ENCODE measurements around the gene TXNL4A.

TXNL4A gene

DNA sequence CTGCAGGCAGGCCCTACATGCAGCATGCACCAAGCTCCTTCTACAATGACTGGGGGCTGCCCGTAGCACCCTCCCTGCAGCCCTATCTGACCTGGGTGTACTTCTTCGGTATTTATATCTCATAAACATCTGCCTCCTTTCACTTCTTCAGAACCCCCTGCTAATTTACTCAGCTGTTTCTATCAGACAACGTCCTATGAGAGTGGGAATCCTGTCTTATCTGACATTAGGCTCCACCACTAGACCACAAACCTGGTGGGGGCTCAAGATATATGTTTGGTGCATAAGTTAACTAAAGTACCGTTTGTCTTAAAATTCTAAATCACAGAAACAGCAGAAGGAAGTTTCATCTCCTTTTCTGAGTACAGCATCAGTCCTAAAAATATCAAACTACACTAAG, 13.3 kb downstream of the TXNL4A start:
- over 99% methylated on average over 4 of the region's 4 CpGs for WGBS
- Histone ChIP-seq H3K9me3 (ENCODE audit: insufficient read depth, low read depth, low read length) (no peaks in the 10 kb centered on the region), H3K36me3 (ENCODE audit: insufficient read depth, low read length) (peaks cover 79% of the 10 kb centered on the region)

DNA sequence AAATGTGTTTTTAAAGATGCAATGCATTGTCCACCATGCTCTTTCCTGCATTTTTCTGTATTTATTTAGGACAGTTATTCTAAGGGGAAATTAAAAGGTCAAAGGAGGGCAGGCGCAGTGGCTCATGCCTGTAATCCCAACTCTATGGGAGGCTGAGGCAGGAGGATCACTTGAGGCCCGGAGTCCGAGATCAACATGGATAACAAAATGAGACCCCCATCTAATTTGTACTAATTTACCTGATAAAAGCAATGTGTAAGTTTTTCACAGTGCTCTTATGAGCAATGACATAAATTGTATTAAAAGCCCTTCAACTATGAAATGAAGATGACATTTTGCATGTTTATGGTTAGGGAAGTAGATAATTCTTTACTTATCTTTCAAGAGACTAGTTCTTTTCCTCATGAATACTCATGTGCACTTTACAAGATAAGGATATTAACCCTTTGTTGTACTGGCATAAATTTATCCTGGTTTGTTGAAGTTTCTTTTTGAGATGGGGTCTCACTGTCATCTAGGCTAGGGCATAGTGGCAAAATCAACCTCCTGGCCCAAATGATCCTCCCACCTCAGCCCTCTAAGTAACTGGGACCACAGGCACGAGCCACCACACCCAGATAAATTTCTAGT, 14.2 kb downstream of the TXNL4A start:
- H3K9me3 ChIP-seq (ENCODE audit: insufficient read depth, low read depth, low read length) = no peaks in the 10 kb centered on the region
- 90% methylated on average over 2 of the region's 4 CpGs for WGBS
- H3K4me1 ChIP-seq (ENCODE audit: insufficient read depth, low read length) = no peaks in the 10 kb centered on the region
- peaks cover 76% of the 10 kb centered on the region for H3K36me3 ChIP-seq (ENCODE audit: insufficient read depth, low read length)
- no peak overlapping the region for H3K27ac ChIP-seq (ENCODE audit: low read depth, low read length)
- no peaks in the 10 kb centered on the region for H3K27me3 ChIP-seq (ENCODE audit: insufficient read depth, low read length)
- no peak overlapping the region for H3K4me3 ChIP-seq (ENCODE audit: low read length)
- H3K9ac ChIP-seq (ENCODE audit: low read depth, low read length) = no peak overlapping the region

More for the DNA sequence above, 13.3 kb downstream of the TXNL4A start:
- H3K9ac ChIP-seq (ENCODE audit: low read depth, low read length) = no peak overlapping the region
- H3K4me1 ChIP-seq (ENCODE audit: insufficient read depth, low read length) = no peaks in the 10 kb centered on the region
- H3K27ac ChIP-seq (ENCODE audit: low read depth, low read length) = no peak overlapping the region
- H3K4me3 ChIP-seq (ENCODE audit: low read length) = no peak overlapping the region
- H3K27me3 ChIP-seq (ENCODE audit: insufficient read depth, low read length) = no peaks in the 10 kb centered on the region

DNA sequence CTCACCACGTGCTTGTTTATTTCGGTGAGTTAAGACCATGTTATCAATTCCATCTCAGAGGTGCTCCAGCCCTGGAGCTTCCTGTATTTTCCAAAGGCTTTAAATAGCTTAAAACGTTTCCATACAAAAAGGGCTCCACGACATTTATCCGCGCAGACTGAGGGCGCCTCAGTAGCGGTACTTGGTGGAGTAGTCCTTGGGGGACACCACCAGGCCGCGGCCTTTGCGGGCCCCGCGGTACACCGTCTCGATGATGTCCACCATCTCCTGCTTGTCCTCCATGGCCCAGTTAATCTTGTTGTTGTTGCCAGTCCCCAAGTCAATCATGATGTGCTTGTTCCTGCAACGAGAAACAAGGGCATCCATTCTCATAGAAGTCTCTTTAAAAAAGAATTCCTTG, 14.8 kb downstream of the TXNL4A start:
- Histone ChIP-seq H3K4me1 (ENCODE audit: insufficient read depth, low read length) (no peaks in the 10 kb centered on the region), H3K27ac (ENCODE audit: low read depth, low read length) (no peak overlapping the region), H3K27me3 (ENCODE audit: insufficient read depth, low read length) (no peaks in the 10 kb centered on the region), H3K9ac (ENCODE audit: low read depth, low read length) (no peak overlapping the region), H3K36me3 (ENCODE audit: insufficient read depth, low read length) (peaks cover 74% of the 10 kb centered on the region), H3K4me3 (ENCODE audit: low read length) (no peak overlapping the region), H3K9me3 (ENCODE audit: insufficient read depth, low read depth, low read length) (no peaks in the 10 kb centered on the region)
- WGBS = 97% methylated on average over 16 of the region's 16 CpGs

DNA sequence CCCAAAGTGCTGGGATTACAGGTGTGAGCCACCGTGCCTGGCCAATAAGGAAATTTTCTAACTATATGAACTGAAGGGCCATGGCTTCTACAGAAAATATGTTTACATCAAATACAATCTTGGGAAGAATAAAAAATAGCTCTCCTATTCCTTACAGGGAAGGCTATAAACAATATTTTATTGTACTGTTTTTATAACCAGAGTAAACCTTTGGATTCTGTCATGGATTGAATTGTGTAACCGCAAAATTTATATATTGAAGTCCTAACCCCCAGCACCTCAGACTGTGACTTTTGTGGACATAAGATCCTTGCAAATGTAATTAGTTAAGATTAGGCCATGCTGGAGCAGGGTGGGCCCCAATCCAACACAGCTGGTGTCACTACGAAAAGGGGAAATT, 15.6 kb downstream of the TXNL4A start:
- Histone ChIP-seq H3K27ac (ENCODE audit: low read depth, low read length) (no peak overlapping the region), H3K36me3 (ENCODE audit: insufficient read depth, low read length) (peaks cover 74% of the 10 kb centered on the region), H3K9ac (ENCODE audit: low read depth, low read length) (no peak overlapping the region), H3K4me1 (ENCODE audit: insufficient read depth, low read length) (no peaks in the 10 kb centered on the region), H3K9me3 (ENCODE audit: insufficient read depth, low read depth, low read length) (no peaks in the 10 kb centered on the region), H3K27me3 (ENCODE audit: insufficient read depth, low read length) (no peaks in the 10 kb centered on the region), H3K4me3 (ENCODE audit: low read length) (no peak overlapping the region)
- 100% methylated on average over 2 of the region's 3 CpGs for WGBS

DNA sequence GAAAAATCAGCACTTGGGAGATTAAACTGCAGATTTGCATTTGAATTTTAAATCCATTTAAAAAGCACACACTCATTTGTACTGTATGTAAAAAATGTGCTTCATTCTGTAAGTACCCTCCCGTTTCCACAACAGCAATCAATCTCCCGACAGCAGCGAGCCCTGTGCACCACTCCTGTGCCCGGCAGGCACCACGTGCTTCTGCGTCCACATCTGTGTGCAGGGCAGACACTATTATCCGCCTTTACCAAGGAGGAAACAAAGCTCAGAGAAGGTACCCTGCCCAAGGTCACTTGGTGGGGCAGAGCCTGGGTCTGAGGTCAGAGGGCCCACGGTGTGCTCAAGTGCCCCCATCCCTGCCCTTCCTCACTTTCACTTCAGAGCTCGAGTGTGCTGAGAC, 16.4 kb downstream of the TXNL4A start:
- Histone ChIP-seq H3K9me3 (ENCODE audit: insufficient read depth, low read depth, low read length) (no peaks in the 10 kb centered on the region), H3K27me3 (ENCODE audit: insufficient read depth, low read length) (no peaks in the 10 kb centered on the region), H3K27ac (ENCODE audit: low read depth, low read length) (no peak overlapping the region), H3K4me1 (ENCODE audit: insufficient read depth, low read length) (no peaks in the 10 kb centered on the region), H3K9ac (ENCODE audit: low read depth, low read length) (no peak overlapping the region), H3K36me3 (ENCODE audit: insufficient read depth, low read length) (peaks cover 69% of the 10 kb centered on the region), H3K4me3 (ENCODE audit: low read length) (no peak overlapping the region)
- WGBS = 98% methylated on average over 9 of the region's 9 CpGs

DNA sequence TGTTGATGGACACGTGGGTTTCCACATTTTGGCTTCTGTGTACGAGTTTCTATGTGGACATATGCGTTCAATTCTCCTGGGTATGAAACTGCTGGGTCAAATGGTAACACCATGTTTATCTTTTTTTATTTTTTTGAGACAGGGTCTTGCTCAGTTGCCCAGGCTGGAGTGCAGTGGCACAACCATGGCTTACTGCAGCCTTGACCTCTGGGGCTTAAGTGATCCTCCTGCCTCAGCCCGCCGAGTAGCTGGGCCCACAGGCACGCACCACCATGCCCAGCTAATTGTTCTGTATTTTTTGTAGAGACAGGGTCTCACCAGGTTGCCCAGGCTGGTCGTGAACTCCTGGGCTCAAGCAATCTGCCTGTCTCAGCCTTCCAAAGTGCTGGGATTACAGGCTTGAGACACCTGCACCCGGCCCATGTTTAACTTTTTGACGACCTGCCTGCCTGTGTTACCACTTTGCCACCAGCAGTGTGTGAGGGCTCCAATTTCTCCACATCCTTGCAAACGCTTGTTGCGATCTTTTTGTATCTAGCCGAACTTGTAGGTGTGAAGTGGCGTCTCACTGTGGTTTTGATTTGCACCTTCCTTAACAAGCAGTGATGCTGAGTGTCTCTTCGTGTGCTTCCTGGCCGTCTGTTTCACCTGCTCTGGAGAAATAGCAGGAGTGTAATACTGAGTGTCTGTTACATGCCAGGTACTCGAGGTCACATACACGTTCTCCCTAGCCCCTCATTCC, 17.0 kb downstream of the TXNL4A start:
- 95% methylated on average over 17 of the region's 17 CpGs for WGBS
- H3K36me3 ChIP-seq (ENCODE audit: insufficient read depth, low read length) = peaks cover 65% of the 10 kb centered on the region
- H3K4me1 ChIP-seq (ENCODE audit: insufficient read depth, low read length) = no peaks in the 10 kb centered on the region
- H3K27ac ChIP-seq (ENCODE audit: low read depth, low read length) = no peak overlapping the region
- H3K9ac ChIP-seq (ENCODE audit: low read depth, low read length) = no peak overlapping the region
- no peak overlapping the region for H3K4me3 ChIP-seq (ENCODE audit: low read length)
- H3K27me3 ChIP-seq (ENCODE audit: insufficient read depth, low read length) = no peaks in the 10 kb centered on the region
- no peaks in the 10 kb centered on the region for H3K9me3 ChIP-seq (ENCODE audit: insufficient read depth, low read depth, low read length)

DNA sequence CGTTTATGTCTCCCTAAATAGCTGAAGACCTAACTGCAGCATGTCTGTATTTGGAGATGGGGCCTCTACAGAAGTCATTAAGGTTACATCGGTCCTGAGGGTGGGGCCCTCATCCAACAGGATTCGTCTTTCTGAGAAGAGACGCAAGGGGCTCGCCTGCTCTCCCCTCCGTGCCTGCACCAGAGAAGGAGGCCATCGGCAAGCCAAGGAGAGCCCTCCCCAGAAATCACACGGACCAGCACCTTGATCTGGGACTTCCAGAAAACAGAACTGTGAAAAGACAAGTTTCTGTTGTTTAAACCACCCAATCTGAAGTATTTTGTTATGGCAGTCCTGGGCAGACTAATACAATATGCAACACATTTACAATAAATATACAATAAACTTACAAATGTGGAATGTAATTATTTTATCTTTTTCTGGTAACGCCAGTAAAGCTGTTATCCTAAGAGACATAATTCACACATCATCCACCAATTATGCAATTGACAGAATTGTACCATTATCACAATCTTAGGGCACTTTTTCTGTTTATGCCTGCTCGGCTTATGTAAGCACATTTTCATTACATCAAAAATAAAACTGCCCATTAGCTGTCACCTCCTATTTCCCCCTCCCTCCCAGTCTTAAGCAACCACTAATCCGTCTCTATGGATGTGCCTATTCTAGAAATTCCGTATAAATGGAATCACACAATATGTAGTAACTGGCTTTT, 17.8 kb downstream of the TXNL4A start:
- peaks cover under 1% of the 10 kb centered on the region for H3K27me3 ChIP-seq (ENCODE audit: insufficient read depth, low read length)
- 95% methylated on average over 12 of the region's 12 CpGs for WGBS

DNA sequence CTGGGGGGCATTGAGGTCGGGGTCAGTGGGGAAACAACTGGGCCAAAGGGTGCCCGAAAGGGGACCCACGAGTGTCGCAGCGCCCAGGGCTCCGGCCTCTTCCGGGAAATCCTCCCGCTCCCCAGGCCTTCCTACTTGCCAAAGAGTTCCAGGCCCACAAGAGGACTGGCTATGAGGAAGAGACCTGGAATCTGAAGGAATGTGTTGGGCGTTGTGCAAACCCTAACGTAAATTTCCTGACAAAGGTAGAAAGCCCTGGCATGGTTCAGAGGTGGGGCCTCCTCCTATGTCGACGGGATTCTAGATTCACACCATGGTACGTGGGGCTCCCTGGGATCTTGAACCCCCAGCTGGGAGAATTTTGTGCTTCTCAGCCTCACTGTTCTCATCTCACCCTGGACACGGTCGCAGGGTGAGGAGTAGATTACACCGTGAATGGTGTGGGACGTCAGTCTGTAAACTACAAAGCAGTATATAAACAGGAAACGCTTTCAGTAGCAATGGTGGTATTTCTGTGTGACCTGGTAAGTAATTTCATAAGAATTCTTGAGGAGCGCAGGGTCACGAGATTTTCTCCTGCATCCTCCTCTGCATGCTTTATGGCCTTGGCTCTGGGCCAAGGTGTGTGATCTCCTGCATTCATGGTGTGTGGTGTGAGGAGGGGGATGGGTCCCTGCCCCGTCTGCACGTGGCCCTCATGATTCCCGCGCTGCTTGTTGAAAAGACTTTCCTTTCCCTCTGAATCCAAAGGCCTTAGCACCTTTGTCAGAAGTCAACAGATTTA, 23.1 kb downstream of the TXNL4A start:
- H3K4me1 ChIP-seq (ENCODE audit: insufficient read depth, low read length) = peaks cover 14% of the 10 kb centered on the region
- H3K36me3 ChIP-seq (ENCODE audit: insufficient read depth, low read length) = peaks cover 6% of the 10 kb centered on the region; the same call in 1 of the 2 replicates
- WGBS = 37% methylated on average over 20 of the region's 24 CpGs
- peak overlapping the region; percentile 0; the same call in 1 of the 2 replicates for H3K27ac ChIP-seq (ENCODE audit: low read depth, low read length)
- H3K27me3 ChIP-seq (ENCODE audit: insufficient read depth, low read length) = peaks cover 53% of the 10 kb centered on the region
- H3K9ac ChIP-seq (ENCODE audit: low read depth, low read length) = no peak overlapping the region
- H3K4me3 ChIP-seq (ENCODE audit: low read length) = peak overlapping the region; percentile 48; the same call in 1 of the 2 replicates
- H3K9me3 ChIP-seq (ENCODE audit: insufficient read depth, low read depth, low read length) = no peaks in the 10 kb centered on the region

More for the DNA sequence above, 17.8 kb downstream of the TXNL4A start:
- Histone ChIP-seq H3K27ac (ENCODE audit: low read depth, low read length) (no peak overlapping the region), H3K9ac (ENCODE audit: low read depth, low read length) (no peak overlapping the region), H3K9me3 (ENCODE audit: insufficient read depth, low read depth, low read length) (no peaks in the 10 kb centered on the region), H3K4me3 (ENCODE audit: low read length) (no peak overlapping the region), H3K4me1 (ENCODE audit: insufficient read depth, low read length) (peaks cover 1% of the 10 kb centered on the region), H3K36me3 (ENCODE audit: insufficient read depth, low read length) (peaks cover 56% of the 10 kb centered on the region)

DNA sequence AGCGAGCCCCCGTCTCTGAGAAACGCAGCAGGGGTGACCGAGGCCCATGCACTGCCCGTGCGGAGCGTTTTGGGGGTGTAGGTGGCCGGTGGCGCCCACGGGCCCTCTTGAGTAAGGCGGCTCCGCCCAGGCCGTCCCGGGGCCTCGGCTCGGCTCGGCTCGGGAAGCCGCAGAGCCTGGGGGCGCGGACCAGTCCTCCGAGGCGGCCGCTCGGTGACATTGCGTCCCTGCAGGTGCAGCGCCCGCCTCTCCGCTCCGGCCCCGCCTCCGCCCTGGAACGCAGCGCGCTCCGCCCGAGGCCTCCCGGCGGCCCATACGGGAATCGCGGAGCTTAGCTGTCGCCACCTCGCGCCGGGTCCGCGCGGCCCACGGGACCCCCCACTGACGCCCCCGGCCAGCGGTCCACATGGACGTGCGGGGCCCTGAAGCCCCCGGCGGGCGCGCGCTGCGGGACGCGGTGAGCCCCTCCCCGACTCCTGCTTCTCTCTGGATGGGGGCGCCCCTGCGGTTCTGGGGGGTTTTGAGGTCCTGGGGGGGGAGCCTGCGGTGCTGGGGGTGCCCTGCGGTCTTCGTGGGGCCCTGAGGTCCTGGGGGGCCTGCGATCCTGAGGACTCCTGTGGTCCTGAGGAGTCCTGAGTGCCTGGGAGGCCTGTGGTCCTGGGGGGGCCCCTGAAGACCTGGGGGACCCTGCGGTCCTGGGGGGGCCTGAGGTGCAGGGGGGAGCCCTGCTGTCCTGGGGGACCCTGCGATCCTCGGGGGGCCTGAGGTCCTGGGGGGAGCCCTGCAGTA, 23.8 kb downstream of the TXNL4A start, which contains the start of gene HSBP1L1:
TSS of gene HSBP1L1 (plus strand) at position 314 of the 789 bp plus-strand sequence. CDS start at position 407, 93 bp downstream.
- no peaks in the 10 kb centered on the region for H3K36me3 ChIP-seq (ENCODE audit: insufficient read depth, low read length)
- H3K27ac ChIP-seq (ENCODE audit: low read depth, low read length) = peak within 1 kb of the TSS; percentile 0; the same call in 1 of the 2 replicates
- peaks cover 20% of the 10 kb centered on the region for H3K4me1 ChIP-seq (ENCODE audit: insufficient read depth, low read length)
- 9% methylated on average over 72 of the region's 73 CpGs for WGBS
- peak within 1 kb of the TSS; percentile 24; the same call in 1 of the 2 replicates for H3K9ac ChIP-seq (ENCODE audit: low read depth, low read length)
- H3K9me3 ChIP-seq (ENCODE audit: insufficient read depth, low read depth, low read length) = no peaks in the 10 kb centered on the region
- H3K4me3 ChIP-seq (ENCODE audit: low read length) = peak within 1 kb of the TSS; percentile 48
- H3K27me3 ChIP-seq (ENCODE audit: insufficient read depth, low read length) = peaks cover 59% of the 10 kb centered on the region

DNA sequence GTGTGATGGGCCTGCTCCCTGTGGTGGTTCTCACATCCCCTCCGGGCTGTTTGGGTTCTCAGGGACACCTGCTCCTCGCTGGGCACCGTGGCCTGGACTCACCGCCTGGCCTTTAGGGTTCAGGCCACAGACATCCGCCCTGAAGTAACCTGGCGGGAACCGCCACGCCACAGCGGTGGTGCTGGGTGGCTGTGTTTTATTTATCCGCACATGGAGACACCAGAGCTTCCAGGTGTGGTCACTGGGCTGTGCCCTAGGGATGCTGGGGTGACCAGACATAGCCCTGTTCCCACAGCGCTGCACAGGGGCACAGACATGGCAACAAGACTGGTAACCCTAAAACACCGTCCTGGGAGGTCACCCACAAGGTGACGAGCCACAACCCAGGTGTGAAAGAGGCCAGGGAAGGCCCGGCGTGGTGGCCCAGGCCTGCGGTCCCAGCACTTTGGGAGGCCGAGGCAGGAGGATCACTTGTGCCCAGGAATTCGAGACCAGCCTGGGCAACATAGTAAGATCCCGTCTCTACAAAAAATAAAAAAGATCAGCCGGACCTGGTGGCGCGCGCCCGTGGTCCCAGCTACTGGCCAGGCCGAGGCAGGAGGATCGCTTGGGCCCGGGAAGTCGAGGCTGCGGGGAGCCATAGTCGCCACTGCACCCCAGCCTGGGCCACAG, 24.6 kb downstream of the TXNL4A start:
- Histone ChIP-seq H3K9me3 (ENCODE audit: insufficient read depth, low read depth, low read length) (no peaks in the 10 kb centered on the region), H3K36me3 (ENCODE audit: insufficient read depth, low read length) (no peaks in the 10 kb centered on the region), H3K4me1 (ENCODE audit: insufficient read depth, low read length) (peaks cover 24% of the 10 kb centered on the region), H3K27ac (ENCODE audit: low read depth, low read length) (no peak overlapping the region), H3K27me3 (ENCODE audit: insufficient read depth, low read length) (peaks cover 67% of the 10 kb centered on the region), H3K4me3 (ENCODE audit: low read length) (peak overlapping the region; percentile 48), H3K9ac (ENCODE audit: low read depth, low read length) (no peak overlapping the region)
- 90% methylated on average over 30 of the region's 30 CpGs for WGBS

Data from HUES64 (cell line).